NCI-H146 treated with DMSO at 0.1 percent for 48 hours (cell line): ENCODE results near the gene POLR3K.
"Not testable (repeated sequence)": the region's sequence is repeated elsewhere in the genome, so short reads cannot be mapped to it uniquely, and the experiment has no call there.

ENCODE experiments used
- DNase-seq: peaks from one replicate; lab custom pipeline; 2025; ENCODE audit not compliant: unreplicated experiment; lab: John Stamatoyannopoulos, UW

The POLR3K gene

DNA sequence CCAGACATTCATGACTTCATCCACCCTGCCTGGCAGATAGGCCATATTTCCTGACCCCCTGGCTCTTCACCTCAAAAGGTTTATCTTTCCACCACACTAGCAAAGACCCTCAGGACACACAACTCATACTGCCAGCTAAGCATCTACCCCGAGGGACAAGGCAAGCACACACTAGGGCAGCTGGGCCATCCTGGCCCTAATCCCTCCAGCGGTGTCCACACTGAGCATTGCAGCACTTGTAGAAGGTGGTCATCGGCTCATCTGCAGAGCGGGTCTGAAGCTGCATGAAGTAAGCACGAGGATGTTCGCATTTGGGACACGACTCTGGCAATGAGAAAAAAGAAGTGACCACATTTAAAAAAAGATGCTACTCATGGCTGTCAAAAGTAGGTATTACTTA is 6.2 kb downstream of the POLR3K start:
- no peak for DNase-seq

DNA sequence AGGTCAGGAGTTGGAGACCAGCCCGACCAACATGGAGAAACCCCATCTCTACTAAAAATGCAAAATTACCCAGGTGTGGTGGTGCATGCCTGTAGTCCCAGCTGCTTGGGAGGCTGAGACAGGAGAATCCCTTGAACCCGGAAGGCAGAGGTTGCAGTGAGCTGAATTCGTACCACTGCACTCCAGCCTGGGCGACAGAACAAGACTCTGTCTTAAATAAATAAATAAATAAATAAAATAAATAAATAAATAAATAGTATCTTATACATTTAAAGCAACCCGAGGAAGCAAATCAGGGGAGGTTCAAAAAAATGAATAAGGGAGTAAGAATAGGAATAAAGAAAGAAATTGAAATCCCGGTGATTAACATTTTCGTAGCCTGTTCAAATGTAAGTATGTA is 6.9 kb downstream of the POLR3K start:
- DNase-seq = not testable (repeated sequence)

DNA sequence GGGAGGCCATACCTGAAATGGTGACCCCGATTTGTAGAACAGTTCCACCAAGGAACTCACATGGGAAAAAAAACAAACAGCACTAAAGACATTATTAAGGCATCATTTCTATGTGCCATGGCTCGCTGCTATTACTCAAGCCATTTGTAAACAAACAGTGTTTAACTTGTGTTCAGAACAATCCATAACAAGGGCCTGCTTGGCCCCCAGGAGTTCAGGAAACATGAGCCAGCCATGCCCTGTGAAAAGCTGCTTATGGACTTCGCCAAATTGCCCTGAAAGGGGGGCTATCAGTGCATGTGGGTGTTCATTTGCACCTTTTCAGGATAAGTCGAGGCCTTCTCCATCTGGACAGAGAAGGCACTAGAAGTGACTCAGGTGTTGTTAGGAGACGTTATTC is 8.0 kb downstream of the POLR3K start:
- no peak for DNase-seq

DNA sequence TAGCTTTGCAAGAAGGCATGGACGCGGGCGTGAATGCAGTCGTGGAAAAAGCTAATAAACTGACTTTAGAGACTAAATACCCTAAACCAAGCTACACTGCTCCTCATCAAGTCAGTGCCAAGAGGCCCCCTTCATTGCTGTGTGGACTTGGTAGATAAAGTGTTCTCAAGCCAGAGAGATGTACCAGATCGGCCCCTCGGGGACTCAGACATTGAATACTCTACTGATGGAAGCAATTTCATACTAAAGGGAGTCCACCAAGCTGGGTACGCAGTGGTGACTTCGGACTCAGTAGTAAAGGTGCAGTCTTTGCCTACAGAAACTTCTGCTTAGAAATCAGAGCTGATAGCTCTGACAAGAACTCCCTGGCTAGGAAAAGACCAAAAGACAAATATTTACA is 8.8 kb downstream of the POLR3K start:
- DNase-seq = no peak

DNA sequence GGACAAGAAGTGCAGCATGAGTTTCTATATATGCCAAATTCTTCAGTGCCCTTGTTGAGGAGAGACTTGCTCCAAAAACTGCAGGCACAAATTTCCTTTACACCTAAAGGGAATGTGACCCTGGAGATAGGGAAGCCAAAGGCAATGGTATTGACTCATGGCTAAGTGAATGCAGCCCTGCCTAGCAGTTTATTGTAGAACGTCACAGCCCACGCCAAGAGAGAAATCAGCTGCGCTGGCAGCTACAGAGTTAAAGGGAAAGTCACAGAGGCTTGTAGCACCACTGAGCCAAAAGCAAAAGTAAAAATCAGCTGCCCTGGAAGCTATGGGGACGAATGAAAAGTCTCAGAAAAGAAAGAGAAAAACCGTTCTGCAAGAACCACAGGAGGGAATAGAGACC is 10.1 kb downstream of the POLR3K start:
- no peak for DNase-seq

DNA sequence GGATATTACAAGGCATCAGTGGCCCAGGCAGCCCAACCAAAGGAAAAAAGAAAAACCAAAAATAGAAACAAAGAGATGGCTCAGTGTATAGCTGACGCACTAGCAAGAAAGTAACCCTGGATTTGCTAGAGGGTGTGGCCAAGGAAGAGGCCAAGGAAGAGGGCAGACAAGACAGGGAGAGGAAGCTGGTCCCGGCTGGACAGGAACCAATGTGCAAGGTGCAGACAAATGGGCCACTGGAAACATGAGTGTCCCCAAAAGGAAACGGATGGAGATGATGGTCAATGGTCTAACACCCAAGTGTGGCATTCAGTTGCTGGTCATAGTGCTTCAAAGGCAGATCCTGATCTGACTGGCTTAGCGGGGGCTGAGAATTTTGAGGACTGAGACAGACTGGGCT is 10.7 kb downstream of the POLR3K start:
- no peak for DNase-seq

DNA sequence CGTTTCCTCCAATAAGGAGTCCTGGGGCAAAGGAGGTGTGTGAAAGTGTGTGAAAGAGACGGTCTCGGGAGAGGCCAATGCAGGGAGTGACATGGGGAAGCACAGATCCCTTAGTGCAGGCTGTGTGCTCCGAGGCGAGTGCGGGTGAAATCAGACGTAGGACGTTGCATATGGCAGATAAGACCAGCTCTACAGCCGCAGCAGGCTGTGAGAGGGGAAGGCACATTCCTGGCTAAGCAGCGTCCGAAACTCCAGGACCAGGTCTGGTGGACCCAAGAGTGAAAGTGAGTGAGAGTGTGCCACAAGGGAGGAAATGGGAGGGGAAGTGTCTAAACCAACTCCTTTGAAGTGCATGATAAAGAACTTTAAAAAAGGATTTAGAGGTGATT is 11.3 kb downstream of the POLR3K start:
- DNase-seq = no peak

DNA sequence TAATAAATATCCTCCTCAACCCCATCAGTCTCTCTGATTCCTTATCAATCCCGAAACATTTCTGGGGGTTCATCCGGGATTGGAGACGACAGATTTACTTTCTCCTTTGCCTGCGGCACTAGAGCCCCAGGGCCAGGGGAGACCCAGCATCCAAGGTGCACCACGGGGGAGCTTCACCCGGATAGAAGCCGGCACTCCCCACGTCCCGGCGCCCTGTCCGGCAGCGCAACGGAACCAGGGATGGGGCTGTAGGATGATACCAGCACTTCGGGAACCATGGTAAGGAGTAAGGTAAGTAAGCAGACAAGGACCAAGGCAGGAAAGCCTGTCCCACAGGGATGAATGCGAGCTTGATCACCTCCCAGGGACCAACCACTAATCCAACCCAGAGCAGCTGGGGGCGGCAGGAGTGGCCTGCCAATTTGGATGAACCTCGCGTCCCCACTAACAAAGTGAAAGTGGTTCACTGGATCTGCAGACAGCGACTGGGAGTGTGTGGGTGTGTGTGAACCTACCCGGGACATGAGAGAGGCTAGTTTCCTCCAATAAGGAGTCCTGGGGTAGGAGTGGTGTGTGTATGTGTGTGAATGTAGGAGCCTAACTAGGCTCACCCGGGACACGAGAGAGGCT is 11.9 kb downstream of the POLR3K start:
- no peak for DNase-seq

DNA sequence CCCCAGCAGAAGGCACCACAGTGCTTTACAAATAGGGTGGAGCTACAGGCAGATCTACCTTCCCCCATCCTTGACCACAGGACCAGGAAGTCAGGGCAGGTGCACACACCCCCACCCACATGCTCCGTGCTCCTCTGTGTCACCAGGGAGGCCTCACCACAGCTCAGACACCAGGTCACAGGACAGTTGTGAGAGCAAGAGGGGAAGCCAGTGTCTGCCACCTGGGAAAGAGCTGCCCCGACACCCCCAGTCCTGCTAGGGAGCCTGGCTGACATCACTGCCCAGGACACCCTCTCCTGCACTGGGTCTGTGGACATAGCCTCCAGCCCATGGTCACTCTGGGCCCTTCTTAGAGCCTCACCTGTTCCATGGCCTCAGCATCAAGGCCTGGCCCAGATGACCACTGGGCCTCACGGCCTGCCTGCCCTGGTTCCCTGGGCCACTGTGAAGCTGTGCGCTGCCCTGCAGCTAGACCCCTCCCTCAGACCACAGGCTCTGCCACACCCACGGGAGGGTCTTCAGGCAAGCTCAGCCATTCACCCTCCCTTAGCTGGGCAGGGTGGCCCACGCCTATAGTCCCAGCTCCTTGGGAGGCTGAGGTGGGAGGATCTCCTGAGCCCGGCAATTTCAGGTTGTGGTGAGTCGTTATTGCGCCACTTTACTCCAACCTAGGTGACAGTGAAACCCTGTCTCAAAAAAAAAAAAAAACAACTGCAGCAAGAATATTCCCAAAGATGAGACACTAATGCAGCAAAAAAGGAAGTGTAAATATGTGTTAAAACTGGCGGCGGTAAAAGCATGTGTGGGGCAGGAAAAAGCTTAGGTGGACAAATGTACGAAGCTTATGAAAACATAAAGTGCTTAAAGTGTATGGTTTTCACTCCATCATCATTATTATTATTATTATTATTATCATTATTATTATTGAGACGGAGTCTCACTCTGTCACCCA is 14.2 kb downstream of the POLR3K start:
- no peak for DNase-seq

DNA sequence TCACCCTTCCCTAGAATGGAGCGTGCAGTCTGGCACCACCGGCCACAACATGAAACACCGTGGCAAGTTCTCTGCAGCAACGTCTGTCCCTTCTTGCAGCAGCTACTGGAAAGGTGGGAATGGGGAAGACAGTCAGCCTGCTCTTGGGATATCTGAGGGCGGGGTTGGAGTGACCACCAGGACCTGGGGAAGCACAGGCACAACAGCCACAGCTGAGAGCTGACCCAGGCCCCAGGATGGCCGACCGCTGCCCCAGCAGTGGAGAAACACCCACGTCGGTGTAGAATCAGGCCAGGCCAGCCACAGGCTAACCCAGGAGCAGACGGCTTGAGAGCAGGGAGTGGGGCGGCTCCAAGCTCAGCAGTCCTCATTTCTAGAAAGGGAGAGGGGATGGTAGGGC is 15.2 kb downstream of the POLR3K start:
- DNase-seq = not testable (repeated sequence)

DNA sequence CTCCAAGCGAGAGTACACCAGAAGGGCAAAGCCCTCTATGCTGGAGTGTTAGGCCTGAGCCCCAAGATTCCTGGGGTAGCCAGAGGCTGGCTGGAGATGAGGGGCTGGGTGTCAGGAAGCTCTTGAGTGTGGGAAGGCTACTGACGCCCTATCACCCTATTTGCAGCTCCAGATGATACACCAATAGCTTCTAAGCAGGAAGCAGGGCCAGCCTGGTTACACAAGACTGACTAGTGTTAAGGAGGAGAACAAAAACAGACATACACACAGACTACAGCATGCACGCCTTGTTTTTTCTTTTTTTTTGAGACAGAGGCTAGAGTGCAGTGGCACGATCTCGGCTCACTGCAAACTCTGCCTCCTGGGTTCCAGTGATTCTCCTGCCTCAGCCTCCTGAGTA is 15.9 kb downstream of the POLR3K start:
- DNase-seq = no peak

DNA sequence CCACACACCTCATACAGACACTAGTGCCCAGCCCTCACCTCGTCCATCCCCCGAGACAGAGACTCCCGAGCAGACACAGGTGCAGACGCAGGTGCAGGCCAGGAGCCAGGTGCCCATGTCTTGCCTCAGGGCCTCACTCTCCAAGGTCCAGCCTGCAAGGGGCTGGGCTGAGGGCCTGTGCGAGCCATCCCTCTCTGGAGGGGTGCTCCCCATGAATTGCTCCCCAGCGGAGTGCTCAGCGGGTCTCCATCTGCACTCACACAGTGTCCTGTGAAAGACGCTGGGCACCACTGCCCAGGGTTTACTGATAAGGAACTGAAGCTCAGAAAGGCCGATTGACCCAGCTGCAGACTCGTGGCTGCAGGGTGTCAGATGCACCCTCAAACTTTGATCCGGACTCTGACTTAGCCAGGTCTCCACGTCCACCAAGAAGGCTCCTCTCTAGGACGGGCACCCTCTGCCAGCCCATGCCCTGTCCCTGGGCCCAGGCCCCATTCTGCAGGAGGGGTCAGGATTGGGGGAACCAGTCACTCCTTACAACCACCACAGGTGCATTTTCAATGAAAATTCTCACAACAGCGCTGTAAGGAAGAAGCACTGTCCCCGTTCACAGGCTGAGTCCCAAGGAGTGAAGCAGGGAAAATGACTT is 16.9 kb downstream of the POLR3K start:
- no peak for DNase-seq

DNA sequence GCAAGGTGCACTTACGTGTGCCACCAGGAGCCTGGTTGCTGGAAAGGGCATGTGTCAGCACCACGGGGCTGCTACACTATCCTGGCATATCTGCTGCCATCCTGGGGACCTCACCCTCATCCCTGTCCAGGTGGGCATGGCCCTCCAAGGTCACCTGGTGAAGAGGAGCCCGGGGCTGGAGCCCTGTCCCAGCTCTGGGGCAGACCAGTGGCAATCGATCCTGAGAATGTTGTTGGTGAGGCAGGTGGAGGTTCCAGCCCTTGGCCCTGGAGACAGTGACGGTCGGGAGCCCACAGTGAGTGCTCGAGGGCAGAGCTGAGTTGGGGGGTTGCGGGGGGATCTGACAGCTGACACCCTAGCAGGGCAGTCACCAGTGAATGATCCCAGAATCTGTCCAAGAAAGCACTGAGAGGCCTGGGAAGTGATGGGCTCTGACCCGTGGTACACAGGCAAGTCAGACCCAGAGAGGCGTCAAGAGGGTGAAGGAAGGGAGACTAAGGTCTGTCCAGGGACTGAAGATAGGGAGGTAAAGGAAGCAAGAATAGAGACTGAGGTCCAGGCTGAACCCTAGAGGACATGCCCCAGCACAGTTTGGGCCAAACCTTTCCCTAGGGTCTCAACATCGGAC is 17.6 kb downstream of the POLR3K start:
- no peak for DNase-seq

DNA sequence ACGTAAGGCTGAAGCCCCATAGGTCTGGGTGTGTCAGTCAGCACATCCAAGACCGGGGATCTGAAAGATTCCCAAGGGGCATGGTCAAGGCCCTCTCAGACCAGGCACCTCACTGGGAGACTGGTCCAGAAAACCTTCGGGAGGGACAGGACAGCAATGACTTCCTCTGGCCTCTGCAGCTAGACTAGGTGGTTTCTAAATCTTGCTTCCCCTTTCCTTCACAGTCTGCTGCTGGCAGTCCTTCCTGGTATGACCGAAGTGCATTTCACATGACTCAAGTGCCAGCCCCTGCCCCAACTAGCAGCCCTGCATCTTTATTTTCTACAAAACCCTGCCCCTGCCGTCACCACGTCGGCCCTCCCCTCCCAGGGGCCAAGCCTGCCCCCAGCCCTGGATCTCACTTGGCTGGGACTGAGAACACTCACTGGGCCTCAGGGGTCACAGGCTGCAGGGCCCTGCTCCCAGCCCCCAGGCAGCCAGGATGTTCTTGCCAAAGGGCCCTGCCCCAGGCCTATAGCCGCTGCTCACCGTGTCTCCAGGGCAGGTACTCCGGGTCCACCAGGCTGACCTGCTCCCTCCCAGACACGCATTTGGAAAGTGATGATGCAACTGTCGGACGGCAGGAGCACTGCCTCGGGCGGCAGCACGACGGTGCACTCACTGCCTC is 18.3 kb downstream of the POLR3K start:
- no peak for DNase-seq

DNA sequence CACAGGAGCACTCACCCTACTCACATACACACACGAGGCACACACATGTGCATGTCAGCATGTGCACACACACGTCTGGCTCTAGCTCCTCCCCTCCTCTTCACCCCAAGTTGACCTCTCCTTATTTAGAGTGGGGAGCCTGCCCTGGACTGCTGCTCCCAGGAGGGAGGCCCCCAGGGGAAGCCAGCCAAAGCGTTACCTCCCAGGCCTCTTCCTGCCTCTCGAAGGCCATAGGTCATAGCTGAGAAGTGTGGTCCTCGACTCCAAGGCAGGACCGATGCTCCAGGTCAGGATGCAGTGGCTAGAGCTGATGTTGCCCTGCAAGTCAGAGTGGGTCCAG is 18.8 kb downstream of the POLR3K start:
- DNase-seq = no peak

DNA sequence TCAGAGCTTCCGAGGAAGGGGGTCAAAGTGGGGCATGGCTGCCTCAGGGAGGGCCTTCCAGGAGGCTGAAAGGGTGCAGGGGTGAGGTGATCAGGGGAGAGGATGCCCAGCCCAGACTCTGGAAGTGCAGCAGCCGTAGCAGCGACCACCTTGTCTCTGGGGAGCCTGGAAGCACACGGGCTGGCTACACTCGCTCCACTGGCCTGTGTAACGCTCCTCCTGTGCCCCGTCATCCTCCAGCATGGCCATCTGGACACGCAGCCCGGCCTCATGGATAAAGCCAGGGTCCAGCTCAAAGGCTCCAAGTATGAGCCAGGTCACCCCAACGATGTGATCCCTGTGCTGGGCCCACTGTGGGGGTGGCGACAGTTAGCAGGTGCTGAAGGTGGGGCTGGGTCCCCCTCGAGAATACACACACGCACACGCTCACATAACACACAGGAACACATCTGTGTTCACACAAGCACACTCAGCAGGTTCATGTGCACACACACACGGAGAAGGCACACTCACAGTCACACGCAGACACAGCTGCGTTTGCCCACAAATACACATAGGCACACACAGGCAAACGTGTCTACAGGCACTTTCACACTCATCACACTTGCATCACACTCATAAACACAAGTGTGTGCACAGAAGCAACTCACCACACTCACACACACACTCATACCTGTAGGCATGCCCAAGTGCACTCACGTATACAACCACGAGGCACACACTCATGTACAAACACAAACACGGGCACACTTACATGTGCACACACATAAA is 19.3 kb downstream of the POLR3K start:
- DNase-seq = no peak

DNA sequence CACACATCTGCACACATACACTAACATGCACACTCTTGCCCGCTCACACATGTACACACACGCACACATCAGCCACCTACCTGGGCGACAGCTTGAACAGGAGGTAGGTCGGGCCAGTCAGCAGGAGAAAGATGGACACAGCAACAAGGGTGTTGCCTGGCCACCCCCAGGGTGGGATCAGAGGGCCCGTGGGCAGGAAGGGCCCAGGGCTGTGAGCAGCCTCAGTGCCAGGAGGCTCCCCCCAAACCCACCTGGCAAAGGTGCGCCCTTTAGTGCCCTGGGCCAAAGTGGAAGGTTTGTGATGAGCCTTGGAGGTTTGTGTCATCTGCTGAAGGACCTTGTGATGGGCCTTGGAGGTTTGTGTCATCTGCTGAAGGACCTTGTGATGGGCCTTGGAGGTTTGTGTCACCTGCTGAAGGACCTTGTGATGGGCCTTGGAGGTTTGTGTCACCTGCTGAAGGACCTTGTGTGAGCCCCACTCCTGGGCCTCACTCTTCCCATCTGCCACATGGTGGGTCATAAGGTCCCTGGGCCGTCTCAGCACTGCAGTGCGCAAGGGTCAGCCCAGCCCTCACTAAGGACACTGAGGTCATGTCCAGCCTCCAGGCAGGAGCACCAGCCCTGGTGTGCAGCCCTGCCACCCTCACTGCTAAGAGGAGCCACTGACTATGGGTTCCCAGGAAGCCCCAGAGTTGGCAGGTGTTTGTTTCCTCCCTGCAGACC is 20.1 kb downstream of the POLR3K start:
- DNase-seq = not testable (repeated sequence)

DNA sequence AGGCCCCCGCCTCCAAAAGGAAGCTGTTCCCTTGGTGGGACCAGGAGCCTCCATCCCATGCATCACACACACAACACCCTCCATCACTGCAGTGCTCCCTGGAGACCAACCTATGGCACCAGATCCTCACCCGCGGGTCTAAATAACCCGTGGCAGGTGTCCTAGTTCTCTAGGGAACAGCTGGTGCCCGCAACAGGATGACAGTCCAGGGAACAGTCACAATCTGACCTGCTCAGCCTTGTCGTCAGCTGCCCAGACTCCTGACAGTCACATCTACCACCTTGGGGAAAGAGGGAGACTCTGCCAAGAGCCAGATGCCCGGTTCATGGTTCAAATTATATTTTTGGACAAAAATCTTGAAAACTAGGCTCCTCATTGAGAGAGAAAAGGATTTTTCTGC is 22.8 kb downstream of the POLR3K start:
- not testable (repeated sequence) for DNase-seq

DNA sequence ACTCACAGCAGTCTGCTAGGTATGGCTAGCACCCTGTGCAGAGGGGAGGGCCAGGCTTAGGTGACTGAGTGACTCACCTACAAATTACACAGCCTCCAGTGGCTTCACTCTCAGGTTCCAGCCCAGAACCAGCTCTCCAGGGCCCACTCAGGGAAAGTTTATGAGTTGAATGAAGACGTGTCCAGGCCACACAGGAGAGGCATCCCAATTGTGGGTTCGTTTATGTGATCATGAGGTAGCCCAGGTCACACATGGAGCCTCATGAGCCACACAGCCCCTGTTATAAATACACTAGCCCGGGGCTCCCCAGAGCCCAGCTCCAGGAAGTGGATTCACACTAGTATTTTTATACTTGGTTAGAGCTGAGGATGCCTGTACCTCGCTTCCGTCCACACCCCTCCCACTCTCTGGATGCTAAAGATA is 27.5 kb downstream of the POLR3K start:
- not testable (repeated sequence) for DNase-seq

DNA sequence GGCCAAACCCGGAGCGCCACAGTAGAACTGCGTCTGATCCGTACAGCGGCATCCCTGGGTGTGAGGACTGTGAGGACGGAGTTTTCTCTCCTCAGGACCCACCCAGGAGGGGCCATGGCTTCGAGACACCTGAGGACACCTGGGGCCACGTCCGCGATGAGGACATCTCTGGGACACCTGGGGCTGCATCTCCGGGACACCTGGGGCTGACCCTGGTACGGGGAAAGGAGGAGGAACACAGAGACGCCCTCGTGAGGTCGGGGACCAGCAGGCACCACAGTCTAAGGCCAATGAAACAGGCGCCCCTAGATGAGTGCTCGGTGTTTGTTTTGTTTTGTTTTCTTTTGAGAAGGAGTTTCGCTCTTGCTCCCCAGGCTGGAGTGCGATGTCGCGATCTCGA is 29.3 kb downstream of the POLR3K start:
- DNase-seq = not testable (repeated sequence)
